ENCODE measurements around the gene NUP133. TPM values are rescaled to one million over a fixed set of nuclear protein-coding genes. Genes with fewer than 3 reads are reported as not detected.
A peak's percentile ranks its signal among the peaks of the same experiment; 100 is the strongest.

NUP133 gene
- total and polyA plus RNA-seq, 2 experiments from 2014 or later = 29.5 to 65.4 TPM

DNA sequence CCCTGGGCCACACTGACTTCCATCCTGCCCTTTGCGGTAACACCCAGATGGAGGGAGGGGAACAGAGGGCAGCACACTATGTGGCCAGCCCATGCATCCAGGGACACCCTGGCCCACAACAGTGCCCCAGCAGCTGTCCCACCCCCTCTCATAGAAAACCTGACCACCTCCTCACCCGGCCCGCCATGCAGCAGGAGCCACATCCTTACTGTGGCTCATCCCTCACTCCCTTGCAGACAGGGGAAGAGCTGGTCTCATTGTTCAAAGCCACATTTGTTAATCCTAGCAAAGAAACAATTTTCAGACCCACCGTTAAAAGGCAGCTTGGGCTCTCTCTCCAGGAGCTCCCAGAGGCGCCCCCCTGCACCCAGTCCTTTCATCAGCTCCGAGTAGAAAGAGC, 23.2 kb upstream of the NUP133 start:
- H3K27ac Mint-ChIP-seq = peak overlapping the region; percentile 48; the same call in 1 of the 2 replicates
- Histone ChIP-seq H3K4me3 (no peak overlapping the region), H2AFZ (no peak overlapping the region), H3K4me1 (ENCODE audit: insufficient read depth) (no peaks in the 10 kb centered on the region), H3F3A (replicated peaks; ENCODE audit: low read depth) (no peaks in the 10 kb centered on the region), H3K79me2 (replicated peaks; ENCODE audit: insufficient read depth) (no peaks in the 10 kb centered on the region), H3K27ac (ENCODE audit: low read depth) (no peak overlapping the region), H3K9me2 (ENCODE audit: insufficient read depth) (no peaks in the 10 kb centered on the region), H4K20me1 (replicated peaks; ENCODE audit: insufficient read depth) (peaks cover 5% of the 10 kb centered on the region), H3K27me3 (ENCODE audit: insufficient read depth) (no peaks in the 10 kb centered on the region), H3K4me2 (no peak overlapping the region), H3K36me3 (ENCODE audit: insufficient read depth) (0 out of 2 replicates have a peak, but pooled peaks cover 9% of the 10 kb centered on the region)
- peaks cover 2% of the 10 kb centered on the region for H3K27me3 Mint-ChIP-seq (ENCODE audit: insufficient read depth, low read depth, poor library complexity)
- TF ChIP-seq, protein P1, sequence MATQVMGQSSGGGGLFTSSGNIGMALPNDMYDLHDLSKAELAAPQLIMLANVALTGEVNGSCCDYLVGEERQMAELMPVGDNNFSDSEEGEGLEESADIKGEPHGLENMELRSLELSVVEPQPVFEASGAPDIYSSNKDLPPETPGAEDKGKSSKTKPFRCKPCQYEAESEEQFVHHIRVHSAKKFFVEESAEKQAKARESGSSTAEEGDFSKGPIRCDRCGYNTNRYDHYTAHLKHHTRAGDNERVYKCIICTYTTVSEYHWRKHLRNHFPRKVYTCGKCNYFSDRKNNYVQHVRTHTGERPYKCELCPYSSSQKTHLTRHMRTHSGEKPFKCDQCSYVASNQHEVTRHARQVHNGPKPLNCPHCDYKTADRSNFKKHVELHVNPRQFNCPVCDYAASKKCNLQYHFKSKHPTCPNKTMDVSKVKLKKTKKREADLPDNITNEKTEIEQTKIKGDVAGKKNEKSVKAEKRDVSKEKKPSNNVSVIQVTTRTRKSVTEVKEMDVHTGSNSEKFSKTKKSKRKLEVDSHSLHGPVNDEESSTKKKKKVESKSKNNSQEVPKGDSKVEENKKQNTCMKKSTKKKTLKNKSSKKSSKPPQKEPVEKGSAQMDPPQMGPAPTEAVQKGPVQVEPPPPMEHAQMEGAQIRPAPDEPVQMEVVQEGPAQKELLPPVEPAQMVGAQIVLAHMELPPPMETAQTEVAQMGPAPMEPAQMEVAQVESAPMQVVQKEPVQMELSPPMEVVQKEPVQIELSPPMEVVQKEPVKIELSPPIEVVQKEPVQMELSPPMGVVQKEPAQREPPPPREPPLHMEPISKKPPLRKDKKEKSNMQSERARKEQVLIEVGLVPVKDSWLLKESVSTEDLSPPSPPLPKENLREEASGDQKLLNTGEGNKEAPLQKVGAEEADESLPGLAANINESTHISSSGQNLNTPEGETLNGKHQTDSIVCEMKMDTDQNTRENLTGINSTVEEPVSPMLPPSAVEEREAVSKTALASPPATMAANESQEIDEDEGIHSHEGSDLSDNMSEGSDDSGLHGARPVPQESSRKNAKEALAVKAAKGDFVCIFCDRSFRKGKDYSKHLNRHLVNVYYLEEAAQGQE (IDR thresholded peaks at IDR 0.05; ENCODE audit: unreplicated experiment) = no peak
- TF ChIP-seq EZH2 (IDR thresholded peaks at IDR 0.05; ENCODE audit: low read depth, unreplicated experiment) (no peak), POLR2AphosphoS5 (IDR thresholded peaks at IDR 0.05; ENCODE audit: low read depth) (no peak), ZNF114 (CRISPR knock-in tag; IDR thresholded peaks at IDR 0.05) (no peak), JUNB (IDR thresholded peaks at IDR 0.05; ENCODE audit: unreplicated experiment) (no peak), ZNF462 (CRISPR knock-in tag; IDR thresholded peaks at IDR 0.05) (no peak), ZNF331 (CRISPR knock-in tag; IDR thresholded peaks at IDR 0.05; ENCODE audit: low read depth) (no peak), ETS1 (IDR thresholded peaks at IDR 0.05) (no peak), EZH2phosphoT487 (IDR thresholded peaks at IDR 0.05; ENCODE audit: unreplicated experiment) (no peak), NANOG (IDR thresholded peaks at IDR 0.05; ENCODE audit: borderline replicate concordance) (no peak), CREB1 (CRISPR knock-in tag; IDR thresholded peaks at IDR 0.05; ENCODE audit: low read depth) (no peak), STAT1 (IDR thresholded peaks at IDR 0.05; ENCODE audit: unreplicated experiment) (no peak)
- TF ChIP-seq, protein P2, sequence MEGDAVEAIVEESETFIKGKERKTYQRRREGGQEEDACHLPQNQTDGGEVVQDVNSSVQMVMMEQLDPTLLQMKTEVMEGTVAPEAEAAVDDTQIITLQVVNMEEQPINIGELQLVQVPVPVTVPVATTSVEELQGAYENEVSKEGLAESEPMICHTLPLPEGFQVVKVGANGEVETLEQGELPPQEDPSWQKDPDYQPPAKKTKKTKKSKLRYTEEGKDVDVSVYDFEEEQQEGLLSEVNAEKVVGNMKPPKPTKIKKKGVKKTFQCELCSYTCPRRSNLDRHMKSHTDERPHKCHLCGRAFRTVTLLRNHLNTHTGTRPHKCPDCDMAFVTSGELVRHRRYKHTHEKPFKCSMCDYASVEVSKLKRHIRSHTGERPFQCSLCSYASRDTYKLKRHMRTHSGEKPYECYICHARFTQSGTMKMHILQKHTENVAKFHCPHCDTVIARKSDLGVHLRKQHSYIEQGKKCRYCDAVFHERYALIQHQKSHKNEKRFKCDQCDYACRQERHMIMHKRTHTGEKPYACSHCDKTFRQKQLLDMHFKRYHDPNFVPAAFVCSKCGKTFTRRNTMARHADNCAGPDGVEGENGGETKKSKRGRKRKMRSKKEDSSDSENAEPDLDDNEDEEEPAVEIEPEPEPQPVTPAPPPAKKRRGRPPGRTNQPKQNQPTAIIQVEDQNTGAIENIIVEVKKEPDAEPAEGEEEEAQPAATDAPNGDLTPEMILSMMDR (conservative IDR thresholded peaks at IDR 0.05; ENCODE audit: low read depth in 2 of 2) = no peak
- ATAC-seq = no peak
- H3K4me1 Mint-ChIP-seq = no peaks in the 10 kb centered on the region
- no peaks in the 10 kb centered on the region for H3K9me3 Mint-ChIP-seq
- DNase-seq (ENCODE audit: low spot score) = no peak
- no peak overlapping the region for H3K4me3 Mint-ChIP-seq
- H3K36me3 Mint-ChIP-seq (ENCODE audit: low read depth) = peaks cover 31% of the 10 kb centered on the region
